Glomerular endothelial cell (primary cell): Measurements from ENCODE around the gene GLI3. TPM values are rescaled to one million over a fixed set of nuclear protein-coding genes. Genes with fewer than 3 reads are reported as not detected.

ENCODE experiments used
- DNase-seq: peaks from one replicate; pipeline ENCODE4 v3.0.0-alpha.2; 2011; ENCODE audit warnings: low read depth, low spot score; ENCODE audit errors: extremely low read depth
- total RNA-seq: library from RNA; depleted of rRNA; stranded (reverse); fragments of >200 nt; gene quantifications from 2 replicates; pipeline ENCODE4 v1.2.3, GENCODE V29; 2015

The GLI3 gene
- total RNA-seq, 1 donor from 2014 or later = 10.9 TPM

GRCh38 chr7:42180806-42181205, 56.2 kb downstream of the GLI3 start:
- DNase-seq = no peak

DNA sequence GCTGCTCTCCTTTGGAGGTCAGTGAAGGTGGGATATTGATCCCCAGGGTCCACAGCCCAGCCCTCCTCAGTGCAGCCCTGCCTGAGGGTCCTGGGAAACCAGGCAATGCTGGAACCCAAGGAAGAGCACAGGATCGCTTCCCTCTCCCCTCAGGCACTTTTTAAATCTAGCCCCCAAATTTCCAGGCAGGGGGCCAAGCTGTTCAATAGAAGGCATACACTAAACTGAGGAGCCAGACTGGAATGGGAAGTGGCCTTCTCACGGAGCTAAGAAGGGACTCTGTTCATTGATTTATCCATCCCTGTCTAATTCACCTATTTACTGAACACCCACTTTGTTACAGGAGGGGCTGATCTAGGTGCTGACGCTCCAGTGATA, 60.3 kb downstream of the GLI3 start:
- no peak for DNase-seq

DNA sequence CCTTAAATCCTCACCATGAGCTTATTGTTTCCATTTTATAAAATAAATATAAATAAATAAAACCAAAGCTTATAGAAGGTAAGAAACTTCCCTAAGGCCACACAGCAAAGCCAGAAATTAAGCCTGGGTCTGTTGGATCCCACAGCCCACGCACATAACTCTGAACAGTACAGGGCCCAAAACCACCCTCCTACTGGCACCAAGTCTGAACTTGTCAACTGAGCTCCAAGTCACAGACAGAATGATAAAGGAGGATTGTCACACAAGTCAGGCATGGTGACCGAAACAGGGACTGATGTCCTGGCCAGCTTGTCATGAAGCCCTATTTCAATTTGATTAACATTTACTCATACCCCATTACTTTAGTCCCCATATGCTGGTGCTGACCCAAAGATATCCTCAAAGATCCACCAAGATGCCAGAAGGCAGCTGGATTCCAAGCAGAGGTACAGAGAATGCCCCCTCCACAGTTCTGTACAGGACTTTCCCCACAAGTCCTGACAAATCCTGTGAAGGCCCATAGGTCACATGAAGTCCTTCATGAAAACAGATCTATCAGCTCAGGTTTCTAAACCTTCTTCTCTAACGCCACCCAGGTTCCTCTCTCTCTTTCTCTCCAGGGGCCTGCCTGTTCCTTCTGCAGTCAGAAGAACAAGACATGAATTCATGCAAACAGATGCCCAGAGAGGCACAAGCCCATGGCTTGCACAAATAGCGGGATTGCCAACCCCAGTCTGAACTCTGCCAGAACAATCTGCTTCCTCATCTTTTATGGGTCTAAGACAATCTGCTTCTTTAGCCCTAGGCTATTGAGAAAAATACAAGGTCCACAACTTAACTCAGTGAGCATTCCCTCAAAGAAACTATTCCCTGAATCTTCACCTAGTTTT, 60.9 kb downstream of the GLI3 start:
- DNase-seq = no peak

- no peak for DNase-seq
Observed at GRCh38 chr7:42174391-42174912, 62.6 kb downstream of the GLI3 start.

GRCh38 chr7:42170724-42171123, 66.3 kb downstream of the GLI3 start:
- DNase-seq = no peak

DNA sequence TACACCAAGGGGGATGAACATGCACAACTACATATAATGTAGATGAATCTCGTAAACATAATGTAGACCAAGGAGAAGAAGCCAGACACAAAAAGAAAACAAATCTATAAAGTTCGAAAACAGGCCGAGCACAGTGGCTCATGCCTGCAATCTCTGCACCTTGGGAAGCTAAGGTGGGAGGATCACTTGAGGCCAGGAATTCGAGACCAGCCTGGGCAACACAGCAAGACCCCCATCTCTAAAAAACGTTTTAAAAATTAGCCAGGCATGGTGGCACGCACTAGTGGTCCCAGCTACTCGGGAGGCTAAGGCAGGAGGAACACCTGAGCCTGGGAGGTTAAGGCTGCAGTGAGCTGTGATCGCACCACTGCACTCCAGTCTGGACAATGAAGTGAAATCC, 68.5 kb downstream of the GLI3 start:
- no peak for DNase-seq

DNA sequence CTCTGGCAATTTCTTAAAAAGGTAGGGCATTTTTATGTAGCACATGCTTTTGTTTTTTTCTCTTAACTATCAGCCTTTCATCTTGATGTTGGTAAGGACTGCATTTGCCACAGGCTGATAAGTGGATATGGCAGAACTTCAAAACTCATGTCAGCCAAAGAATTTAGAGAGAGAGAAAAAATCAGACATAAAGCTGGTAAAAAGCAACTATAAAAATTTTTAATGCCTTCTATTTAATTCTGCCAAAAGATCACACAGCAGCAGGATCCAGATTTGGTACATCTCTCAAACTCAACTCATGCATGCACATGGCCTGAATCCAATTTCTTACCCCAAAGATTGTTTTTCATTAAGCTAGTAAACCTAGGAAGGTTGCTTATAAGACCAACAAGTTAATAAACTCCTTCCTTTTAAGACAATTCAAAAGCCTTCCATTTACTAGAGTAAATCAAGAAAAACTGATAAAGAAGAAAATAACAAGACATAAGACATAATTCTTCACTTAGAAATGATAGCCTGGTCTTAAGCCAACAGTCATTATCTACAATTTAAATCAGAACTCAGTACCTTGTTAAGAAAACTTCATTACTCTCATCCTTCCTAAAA, 69.3 kb downstream of the GLI3 start:
- DNase-seq = no peak

DNA sequence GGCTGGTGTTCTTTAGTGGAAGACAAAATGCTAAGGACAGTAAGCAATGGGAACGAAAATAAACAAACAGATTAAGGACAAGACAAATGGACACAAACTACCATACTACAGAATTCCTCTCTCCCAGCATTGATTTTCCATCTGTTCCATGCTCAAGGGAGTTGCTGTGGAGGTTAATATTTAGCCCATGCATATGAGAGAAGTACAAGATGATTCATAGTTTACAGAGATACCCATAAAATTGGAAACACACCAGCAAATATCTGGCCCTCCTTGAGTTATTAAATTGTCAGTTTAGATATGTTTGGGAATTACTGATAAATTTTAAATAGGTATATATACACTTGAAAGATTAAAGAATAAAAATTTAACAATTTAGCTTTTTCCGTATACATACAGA, 69.8 kb downstream of the GLI3 start:
- no peak for DNase-seq

DNA sequence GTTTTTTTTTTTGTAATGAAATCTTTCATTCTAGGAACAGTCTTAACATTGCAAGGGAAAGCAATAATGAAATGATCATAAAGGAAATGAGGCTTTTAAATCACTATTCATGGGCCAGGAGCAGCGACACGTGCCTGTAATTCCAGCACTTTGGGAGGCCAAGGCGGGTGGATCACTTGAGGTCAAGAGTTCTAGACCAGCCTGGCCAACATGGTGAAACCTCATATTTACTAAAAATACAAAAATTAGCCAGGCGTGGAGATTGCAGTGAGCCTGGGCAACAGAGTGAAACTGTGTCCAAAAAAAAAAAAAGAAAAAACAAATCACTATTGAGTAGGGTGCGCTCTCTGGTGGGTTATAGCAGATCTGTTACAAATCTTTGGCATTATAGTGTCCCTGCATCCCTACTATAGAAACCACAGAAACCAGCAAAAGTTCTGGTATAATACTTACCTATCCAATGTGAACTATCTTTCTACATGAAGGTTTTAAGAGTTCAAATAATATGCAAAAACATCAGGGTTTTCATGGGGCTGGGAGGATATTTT, 72.1 kb downstream of the GLI3 start:
- no peak for DNase-seq

- DNase-seq = no peak
Observed at GRCh38 chr7:42162560-42163325, 74.3 kb downstream of the GLI3 start.

DNA sequence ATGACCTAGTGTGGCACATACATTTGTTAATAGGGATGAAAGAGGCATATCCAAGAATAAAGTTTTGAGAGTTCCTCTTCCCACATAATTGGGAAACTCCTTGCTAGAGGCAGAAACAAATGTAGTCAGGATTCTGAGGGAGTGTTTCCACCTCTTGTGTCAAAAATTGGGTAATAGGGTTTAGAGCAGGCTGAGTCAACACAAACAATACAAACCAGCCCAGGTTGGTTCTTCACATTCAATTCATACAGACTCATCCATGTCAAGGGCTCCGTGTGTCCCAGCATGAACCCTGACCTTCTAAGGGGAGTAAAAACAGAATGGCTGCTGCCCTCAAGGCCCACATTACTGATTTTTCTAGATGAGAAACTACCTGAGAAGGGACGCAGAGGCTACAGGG, 75.3 kb downstream of the GLI3 start:
- DNase-seq = no peak

- DNase-seq = no peak
Observed at GRCh38 chr7:42161110-42161509, 75.9 kb downstream of the GLI3 start.

GRCh38 chr7:42159130-42159529, 77.9 kb downstream of the GLI3 start:
- no peak for DNase-seq

- no peak for DNase-seq
Observed at GRCh38 chr7:42156967-42157721, 79.9 kb downstream of the GLI3 start.

DNA sequence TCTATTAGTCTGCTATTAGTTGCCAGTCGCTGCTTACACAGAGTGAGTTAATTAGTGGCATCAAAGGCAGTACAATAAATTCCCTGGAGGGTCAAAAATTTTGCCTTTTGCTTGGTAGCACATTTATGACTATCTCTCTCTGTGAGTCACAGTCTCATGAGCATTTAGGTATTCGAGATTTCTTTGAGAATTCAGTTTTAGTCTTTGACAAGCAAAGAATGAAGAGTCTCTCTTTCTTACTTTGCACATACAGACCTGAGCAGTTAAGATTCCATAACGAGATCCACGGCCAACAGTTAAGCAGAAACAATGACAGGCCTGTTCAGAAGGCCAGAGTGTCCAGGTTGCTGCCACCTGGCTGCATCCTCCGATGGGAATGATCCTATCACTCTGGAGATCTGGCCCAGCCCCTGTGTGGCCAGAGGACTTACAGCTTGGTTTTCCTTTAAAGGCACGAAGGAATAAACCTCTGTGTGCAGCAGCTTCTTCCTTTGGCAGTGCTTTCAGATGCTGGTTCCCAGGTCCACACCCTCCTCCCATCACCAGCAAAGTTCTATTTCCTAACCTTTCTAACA, 80.6 kb downstream of the GLI3 start:
- DNase-seq = no peak

DNA sequence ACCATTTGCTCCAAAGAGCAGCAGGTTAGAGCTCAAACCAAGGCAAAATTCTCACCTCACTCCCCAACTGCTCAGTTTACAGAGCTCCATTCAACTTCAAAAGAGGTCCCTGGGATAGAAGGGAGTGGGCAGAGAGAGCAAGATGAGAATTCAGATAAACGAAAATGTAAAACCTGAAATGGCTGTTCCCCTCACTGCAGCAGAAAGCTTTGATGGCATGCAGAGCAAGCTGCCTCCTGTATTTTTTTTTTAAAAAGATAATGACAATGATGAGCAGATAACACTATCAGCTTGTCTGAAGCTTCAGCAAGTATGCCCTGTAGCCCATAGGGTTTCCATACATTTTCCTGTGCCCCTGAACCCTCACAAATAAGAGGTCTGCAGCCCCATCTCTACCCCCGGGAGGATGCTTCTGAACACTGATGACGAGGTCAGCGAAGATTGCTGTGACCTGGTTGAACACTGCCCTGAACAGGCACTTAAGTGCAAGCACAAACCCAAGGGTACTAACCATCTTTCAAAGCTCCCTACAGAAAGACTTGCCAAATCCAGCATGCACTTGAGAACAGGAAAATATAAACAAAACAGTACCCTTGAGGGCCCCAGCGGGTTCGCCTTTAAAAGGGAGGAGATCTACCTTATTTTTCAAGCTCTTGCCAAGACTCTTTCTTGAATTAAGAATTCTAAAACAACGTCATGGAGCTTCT, 81.3 kb downstream of the GLI3 start:
- DNase-seq = no peak

DNA sequence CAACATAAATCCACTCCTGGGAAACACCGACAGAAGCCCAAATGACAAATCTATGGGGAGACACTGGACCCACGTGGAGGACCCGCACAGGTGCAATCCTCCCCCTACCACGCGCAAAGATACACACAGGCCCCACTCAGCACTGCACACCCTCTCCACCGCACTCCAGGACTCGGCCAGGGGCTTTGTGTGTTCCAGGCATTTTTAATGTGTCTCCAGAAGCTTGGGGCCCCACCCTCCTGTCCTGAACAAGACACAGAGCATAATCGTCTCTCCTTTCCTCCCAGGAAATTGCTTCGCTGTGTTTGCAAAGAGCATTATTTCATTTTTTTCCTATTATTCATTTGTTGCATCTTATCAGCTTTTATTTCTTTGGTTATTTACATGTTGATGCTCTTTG, 82.8 kb downstream of the GLI3 start:
- no peak for DNase-seq

GRCh38 chr7:42152329-42153205, 84.4 kb downstream of the GLI3 start:
- no peak for DNase-seq
